AML-193 (cell line): ENCODE results near the gene LMNA.

Experiments used
- DNase-seq, 2 experiments: peaks; one replicate each; lab custom pipeline; 2025; lab: John Stamatoyannopoulos, UW

LMNA gene

DNA sequence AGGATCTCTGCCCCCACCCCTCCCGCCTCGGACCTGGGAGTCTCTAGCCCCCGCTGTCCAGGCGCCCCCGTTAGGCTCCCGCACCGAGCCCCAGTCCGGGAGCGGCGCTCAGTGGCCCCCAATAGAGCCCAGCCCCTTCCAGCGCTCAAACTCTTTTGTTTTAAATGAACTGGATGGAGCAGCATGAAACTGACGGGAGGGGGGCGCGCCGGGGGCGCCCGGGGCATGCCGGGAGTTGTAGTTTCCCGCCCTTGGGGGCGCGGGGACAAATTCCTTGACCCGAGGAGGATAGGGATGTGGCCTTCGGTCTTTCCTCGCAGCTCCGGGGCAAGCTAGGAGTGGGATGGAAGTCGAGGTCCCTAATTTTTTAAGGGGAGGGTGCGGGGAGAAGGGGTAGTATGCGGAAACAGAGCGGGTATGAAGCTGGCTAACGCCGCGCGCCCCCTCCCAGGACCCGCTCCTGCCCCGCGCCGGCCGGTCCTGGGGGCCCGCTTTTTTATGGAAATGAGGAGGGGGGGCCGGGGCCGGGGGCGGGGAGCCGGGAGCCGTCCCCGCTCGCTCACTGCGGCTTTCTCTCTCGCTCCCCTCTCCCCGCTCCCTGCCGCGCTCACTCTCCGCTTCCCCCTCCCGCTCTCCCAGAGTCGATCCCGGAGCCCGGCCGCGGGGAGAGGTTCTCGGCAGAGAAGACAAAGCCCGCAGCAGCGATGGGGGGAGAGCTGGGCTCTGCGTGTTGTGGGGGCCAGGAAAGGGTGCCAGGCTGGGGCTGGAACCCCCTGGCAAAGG is 32.0 kb upstream of the LMNA start, which contains the start of gene MEX3A:
Gene MEX3A (minus strand): TSS at position 157 of the 783 bp plus-strand sequence. CDS start 467 bp downstream, outside the sequence.
- peak; percentile 21 to 30 for DNase-seq

DNA sequence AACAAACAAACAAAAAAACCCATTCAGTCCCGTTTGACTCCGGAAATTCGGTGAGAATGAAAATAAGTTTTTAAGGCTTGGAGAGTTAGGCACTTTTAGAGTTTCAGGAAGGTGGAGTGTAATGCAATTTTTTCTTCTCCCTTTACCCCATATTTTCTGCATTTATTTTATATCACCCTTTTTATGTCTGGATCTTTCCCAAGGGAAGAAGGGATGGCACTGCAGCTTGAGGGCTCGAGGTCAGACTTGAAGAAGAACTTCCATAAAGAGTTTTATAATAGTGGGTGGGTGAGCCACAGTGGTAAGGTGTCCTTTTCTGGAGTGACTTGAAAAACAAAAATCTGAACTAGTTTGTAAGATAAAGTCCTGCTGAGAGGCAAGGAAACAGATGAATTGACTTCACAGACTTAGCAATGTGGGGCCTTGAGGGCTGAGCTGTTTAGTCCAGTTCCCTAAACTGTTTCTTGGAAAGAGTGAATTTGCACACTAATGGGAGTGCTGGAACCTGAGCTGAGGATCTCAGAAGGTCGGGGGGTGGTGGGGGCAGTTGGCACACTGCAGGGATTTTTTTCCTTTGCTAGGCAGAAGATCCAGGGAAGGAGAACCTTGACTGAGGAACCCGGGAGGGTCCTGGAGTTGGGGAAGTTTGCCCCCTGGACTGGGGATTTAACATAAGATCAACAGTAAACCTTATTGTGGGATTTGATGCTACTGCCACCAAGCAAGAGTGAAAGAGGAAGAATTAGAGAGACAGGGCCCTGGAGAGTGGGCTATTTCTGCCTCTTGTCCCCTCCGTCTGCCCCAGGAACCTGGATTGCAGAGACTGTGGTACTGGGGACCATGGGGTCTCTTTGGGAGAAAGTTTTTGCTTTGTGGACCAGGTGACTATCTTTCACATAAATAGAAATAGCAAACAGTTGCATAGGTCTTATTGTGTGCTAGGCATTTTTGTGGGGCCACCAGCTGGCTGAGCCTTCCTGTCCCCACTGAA is 30.4 kb upstream of the LMNA start:
- DNase-seq = no peak

DNA sequence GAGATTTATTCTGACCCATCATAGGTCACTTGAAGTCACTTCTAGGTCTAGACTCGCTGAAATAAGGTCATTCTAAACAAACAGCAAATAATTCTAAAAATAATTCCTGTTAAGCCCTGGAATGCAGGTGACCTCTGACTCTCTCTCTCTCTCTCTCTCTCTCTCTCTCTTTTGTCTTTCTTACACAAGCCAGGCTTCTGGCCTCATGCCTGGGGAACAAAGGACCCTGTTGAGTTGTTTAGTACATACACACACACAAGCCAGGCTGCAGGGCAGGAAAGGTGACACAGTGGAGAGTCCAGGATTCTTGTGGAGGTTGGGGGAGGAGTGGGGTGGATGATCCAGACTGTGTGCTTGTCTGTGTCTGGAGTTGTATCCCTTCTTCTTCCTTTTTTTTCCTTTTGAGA is 28.3 kb upstream of the LMNA start:
- no peak for DNase-seq

DNA sequence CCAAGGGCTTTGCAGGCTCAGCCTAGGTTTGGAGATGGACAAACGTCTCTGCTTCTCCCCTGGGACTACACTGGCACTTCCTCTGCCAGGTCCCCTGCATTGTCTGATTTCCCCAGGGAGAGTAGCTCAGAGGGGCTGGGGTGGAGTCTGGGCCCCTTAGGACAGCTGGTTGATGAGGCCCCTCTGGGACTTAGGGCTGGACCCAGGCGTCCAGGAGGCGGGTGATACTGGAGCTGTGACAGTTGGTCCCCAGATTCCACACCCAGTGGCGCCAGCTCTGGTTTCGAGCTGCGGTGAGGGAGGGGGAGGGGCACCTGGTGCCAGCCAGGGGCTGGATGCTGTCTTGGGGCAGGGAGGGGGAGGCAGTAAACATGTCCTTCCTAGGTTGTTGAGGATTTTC is 24.8 kb upstream of the LMNA start:
- DNase-seq = no peak

DNA sequence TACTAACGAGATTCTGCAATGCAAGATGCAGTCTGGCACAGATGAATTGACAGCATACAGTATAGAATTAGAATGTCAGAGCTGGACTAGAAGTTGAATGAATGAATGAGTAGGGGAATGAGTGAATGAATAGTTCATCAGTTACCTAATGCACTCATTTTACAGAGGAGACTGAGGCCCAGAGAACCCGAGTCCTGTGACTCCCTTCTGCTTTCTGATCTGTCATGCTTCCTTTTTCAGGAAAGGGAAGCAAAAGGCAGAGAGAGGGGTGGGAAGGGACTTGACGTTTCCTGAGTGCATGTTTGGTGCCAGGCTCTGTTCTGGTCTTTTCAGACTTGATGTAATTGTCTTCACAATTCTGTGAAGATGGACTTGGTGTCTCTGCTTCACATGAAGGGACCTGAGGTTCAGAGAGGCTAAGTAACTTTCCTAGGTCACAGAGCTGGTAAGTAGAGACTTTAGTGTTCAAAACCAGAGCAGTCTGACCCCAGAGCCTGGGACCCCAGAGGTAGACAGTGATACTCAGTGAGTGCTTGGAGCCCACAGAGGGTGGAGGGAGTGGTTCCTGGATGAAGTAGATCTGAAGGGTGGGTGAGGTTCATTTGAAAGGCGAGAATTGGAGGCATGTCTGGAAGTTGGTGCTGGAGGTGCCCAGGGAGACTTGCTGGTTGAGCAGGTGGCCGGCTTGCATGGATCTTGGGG is 24.2 kb upstream of the LMNA start:
- no peak for DNase-seq

DNA sequence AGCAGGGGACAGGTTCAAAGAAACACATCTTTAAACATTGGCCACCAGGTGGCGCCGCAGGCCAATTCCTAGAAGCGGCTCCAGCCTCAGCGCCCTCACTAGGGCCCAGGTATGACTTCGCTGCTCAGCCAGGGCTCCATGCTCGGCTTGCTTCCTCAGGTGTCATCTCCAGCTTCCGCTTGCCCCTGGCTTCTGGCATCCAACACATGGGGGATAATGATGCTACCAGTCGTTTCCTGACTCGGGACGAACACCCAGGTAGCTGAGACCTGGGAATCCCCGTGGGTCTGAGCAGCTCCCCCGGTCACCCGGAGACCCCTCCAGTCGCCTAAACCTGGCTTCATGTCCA is 23.7 kb upstream of the LMNA start:
- DNase-seq = peak; percentile 42 to 59

DNA sequence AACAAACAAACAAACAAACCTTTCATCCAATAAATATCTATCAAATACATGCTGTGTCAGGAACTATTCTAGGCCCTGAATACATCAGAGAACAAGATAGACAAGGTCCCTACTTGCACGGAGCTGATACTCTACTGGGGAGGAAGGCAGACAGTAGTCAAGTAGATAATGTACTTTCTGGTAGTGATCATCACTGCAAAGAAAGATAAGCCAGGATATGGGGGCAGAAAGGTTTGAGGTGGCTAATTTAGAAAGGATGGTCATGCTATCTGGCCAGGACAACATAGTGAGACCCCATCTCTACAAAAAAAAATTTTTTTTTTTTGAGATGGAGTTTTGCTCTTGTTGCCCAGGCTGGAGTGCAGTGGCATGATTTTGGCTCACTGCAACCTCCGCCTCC is 22.9 kb upstream of the LMNA start:
- DNase-seq = no peak

DNA sequence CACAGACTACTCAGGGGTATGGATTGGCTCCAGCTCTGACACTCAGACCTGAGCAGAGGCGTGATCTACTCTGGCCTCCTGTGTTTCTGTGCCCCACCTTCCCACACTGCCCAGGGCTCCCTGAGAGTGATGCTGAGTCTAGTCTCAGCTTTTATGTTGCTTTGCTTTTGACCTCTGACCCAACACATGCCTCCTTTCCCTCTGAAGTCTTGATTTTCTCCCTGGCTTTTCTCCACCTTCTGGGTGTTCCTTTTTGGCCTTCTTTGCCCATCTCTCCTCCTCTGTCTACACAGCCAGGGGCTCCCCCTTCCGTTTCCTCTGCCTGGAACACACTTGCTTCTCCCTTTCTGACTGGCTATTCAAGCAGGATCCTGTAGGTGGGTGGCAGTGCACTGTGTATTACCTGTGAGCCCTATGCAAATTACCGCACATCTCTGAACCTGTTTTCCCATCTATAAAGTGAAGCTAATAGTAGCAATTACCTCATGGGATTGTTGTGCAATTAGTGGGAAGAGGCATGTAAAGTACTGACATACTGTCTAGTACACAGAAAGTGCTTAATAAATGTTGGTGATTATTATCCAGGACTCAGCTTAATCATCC is 18.5 kb upstream of the LMNA start:
- DNase-seq = no peak

DNA sequence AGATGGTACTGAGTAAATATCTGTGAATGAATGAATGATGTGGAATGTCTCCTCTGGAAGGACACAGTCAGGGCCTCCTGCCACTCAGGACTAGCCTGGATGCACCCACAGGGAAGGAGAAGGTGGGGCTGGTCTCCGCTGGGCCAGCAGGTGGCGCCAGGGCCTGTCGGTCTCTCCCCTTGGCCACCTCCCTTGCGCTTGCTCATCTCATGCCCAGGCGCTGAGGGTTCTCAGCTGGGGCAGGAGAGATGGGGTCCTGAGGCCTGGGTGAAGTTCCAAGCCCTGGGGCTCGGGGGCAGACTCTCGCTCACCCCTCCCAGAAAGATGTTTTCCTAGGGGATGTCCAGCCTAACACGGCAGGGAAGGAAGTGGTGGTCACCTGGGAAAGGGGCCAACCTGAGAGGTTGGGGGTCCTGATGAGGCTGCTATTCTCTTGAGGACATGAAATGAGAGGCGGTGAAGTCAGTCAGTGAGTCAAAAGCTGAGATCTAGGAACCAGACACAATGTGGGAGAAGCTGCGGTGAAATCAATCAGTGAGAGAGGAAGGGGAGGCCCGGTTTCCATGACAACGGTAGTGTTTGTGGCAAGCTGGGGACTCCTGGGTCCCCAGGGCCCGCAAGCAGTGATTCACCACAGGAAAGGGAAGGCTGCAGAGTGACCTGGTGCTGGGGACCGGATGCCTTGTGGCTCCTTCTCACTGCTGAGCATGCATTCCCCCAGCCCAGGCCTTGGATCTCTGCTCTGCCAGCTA is 17.7 kb upstream of the LMNA start:
- peak; percentile 85 to 89 for DNase-seq

DNA sequence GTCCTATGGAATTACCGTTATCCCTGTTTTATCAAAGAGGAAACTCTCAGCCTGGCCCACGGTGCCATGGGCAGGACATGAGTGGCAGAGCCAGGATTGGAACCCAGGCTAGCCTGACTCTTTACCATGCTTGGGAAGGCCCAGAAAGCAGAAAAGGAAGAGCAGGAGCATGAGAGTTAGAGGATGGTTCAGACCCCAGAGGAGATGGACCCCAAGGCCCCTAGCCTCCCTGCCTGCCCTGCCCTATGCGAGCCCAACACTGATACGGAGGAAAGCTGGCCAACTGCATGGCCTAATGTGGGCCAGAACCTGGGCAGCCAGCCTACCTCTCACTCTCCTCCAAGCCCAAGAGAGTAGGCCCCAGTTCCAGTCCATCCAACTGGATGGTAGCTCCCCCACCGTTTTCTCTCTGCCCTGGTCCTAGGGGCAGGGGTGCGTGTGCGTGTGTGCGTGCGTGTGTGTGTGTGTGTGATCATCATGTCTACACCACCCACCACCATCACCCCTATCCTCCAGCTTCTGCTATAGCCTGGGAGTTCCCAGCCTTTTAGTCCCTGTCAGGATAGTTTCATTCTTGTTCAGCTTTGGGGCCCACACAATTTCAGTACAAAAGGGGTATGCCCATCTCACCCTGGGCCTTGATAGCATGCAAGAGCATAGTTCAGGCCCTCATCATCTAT is 16.9 kb upstream of the LMNA start:
- no peak for DNase-seq

DNA sequence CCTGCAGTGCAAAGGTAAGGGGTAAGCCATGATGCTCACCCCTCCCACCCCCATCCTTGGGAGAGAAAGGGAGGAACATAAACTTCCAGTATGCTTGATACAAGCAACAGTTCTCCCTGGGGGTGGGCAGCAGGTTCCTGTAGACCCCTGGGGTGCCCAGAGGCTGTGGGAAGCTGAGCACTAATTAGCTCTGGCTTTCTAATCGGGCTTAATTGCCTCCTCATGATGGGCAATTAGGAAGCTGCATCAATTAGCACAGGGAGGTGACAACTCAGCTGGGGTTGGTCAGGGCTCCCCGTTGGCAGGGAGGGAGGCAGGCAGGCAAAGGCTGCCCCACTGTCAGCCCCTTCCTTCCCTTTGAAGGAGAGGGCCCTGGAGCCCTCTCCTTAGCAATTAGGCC is 15.7 kb upstream of the LMNA start:
- no peak for DNase-seq

DNA sequence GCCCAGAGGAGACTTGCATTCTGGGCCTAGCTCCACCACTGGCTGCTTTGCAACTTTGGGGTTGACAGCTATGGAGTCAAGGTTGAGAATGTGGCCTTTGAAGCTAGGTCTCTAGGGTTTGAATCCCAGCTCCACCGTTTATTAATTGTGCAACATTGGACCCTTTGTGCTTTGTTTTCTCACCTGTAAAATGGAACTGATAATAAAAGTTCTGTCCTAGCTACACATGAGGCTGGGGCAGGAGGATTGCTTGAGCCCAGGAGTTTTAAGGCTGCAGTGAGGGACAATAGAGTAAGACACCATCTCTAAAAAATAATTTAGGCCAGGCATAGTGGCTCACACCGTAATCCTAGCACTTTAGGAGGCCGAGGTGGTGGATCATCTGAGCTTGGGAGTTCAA is 15.2 kb upstream of the LMNA start:
- no peak for DNase-seq

DNA sequence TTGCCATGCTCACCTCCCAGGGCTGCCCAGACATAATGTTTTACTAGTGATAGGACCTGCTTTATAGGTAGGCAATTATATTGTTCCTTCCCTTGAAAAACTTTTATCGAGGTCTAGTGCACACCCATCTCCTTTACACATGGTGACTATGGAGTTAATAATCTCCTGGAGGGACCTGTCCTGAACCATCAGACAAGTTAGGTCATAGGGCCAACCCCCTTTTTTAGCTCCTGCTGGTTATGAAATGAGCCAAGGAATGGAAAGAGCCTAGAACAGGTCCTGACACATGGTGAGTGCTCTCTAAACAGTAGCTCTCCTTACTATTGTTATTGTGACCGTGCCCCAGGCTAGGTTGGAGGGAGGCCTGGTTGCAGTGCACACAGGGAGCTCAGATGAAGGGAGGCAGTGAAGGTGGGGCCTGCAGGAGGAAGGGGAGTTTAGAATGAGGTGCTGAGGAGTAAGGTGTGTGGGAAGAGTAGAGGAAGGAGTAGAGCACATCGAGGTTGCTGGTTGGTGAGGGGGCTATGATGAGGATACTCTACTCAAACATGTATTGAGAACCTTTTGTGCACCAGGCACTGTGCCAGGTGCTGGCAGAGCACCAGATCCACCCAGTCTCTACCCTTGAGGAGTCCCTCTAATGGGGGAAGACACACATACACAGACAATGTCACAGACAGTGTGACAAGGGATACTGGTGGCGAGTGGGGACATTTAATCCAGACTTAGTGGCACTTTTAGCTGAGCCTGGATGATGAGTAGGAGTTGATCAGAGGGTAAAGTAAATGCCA is 14.1 kb upstream of the LMNA start:
- no peak for DNase-seq

DNA sequence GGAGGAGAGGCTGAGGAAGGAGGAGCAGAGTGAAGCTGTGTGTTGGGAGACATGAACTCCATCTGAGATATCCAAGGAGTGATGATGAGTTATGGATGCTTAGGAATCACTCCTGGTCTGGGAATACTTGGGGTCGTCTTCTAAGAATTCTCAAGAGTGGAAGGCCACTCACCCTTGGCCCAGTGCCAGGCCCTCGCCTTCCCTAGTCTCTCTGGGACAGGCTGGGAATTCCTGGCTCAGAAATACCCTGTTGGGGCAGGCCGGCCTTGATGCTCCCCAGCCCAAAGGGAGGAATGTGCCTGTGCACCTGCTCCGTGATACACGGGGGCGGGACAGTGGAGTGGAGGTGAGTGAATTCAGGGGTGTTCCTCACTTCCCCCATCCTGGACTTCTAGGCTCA is 12.6 kb upstream of the LMNA start:
- no peak for DNase-seq

DNA sequence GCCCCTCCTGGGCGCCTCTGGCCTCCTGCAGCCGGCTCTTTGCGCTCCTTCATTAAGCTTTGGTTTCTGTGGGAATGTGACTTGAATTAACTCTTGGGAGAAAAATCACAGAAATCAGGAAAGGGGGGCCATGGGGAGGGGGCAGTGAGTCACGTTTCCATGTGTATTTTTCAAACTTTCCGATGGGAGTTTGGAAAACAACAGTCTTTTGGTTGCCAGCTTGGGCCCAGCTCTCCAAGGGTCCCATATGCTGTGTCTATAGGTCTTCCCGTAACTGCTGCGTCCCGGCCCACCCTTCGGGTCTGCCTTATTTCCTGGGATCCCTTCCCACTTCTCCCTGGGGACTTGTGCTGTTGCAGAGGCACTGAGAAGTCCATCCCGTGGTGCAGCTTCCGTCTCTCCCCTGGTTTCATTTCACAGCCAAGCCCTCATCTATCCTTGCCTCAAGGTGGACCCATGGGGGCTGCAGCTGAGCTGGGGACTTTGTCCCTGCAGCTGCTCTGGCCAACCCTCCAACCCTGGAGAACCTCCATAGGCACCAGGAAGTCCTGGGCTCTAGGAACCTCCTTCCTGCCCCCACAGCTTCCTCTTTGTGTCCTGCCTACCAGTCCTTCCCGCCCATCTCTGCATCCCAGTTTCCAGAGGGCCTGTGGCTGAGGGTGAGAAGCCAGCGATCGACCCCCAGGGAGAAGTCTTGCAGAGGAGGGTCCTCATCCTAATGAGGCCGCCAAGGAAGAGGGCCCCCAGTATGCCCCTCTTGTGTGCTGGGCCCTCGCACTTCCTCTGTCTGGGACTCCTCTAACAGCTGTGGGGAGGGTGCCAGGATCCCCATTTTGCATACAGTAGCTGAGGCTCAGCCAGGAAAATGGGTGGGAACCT is 11.6 kb upstream of the LMNA start:
- no peak for DNase-seq

DNA sequence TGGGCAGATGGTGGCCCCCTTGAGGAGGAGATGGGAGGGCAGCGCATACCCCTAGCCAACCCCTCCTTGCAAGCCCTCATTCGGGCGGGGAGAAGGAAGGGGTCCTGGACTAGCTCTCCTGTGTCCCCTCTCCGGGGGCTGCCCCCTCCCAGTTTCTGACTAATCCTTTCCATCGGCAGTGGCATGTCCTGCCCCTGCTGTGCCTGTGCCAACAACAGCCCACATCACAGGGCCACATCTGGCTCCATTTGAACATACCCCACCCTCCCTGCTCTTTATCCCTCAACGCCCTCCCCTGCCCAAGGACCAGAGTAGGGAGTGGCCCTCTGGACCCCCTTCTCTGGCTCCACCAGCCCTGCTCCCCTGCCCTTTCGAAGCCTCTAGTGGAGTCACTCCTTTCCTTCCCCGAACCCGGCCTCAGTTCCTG is 11.0 kb upstream of the LMNA start:
- DNase-seq = no peak

DNA sequence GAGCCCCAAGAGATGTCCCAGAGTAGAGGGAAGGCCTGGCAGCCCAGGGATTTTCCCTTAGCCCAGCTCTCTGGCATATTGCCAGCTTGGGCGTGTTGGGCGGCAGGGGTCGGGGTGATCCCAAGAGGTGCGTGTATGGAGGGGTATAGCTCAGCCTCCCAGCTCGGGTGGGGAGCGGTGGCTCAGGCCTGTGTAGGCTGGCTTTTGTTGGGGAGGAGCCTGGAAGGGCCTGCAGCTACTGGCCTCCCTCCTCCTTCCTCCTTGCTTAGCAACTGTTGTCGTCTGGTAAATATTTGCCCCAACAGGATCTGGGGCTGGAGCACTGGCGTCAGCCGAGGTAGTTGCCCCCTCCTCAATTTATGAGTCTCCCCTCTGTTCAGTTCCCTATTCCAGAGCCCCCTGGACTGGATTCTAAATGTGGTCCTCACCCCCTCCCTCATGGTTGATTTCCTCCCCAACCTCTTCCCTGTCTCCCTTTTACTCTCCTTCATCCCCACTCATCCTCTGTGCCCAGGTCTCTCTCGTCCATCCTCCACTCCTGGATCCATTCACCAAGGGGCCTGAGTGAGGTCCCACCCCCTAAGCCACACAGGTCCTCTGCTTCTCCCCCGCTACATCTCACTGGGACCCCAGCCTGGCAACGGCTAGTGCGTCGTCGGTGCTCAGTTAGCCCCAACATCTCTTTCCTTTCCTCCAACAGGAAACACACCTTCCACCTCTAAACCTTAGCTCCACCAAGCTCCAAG is 10.3 kb upstream of the LMNA start:
- DNase-seq = no peak
